GM12891 (cell line): ENCODE measurements around the gene TNFRSF4.

ENCODE experiments used
- DNase-seq: peaks from one replicate; pipeline ENCODE4 v3.0.0; 2011; ENCODE audit warnings: low spot score; ENCODE audit not compliant: insufficient read length
- FAIRE-seq: peaks from 2 replicates; lab custom pipeline; 2011; peaks lifted over from hg19 to GRCh38; lab: Jason Lieb, UNC
- PAX5 ChIP-seq: IDR thresholded peaks from 2 replicates; pipeline ENCODE4 v1.6.1; 2011; ENCODE audit warnings: low read length, moderate library complexity, mild to moderate bottlenecking; ENCODE audit not compliant: insufficient read depth, severe bottlenecking
- POLR2A ChIP-seq: IDR thresholded peaks from 2 replicates; pipeline ENCODE4 v1.6.1; 2011; ENCODE audit warnings: low read depth, low read length, control low read depth
- POLR2AphosphoS5 ChIP-seq: IDR thresholded peaks from 2 replicates; pipeline ENCODE4 v1.6.1; 2011; ENCODE audit warnings: low read depth, low read length, control low read depth
- POU2F2 ChIP-seq: IDR thresholded peaks from 2 replicates; pipeline ENCODE4 v1.6.1; 2011; ENCODE audit warnings: low read depth, mild to moderate bottlenecking, control low read depth, low read length, moderate library complexity
- SPI1 ChIP-seq: IDR thresholded peaks from 2 replicates; pipeline ENCODE4 v1.6.1; 2011; ENCODE audit warnings: low read depth, low read length, control low read depth
- TAF1 ChIP-seq: IDR thresholded peaks from 2 replicates; pipeline ENCODE4 v1.6.1; 2011; ENCODE audit warnings: low read depth, low read length, control low read depth

TNFRSF4 gene

GRCh38 chr1:1173793-1174415, 40.0 kb downstream of the TNFRSF4 start, which contains the start of gene TTLL10:
Gene TTLL10 (plus strand): TSS chr1:1173880. CDS start chr1:1179216, 5,336 bp downstream.
- FAIRE-seq (no peak), DNase-seq (no peak)
- TF ChIP-seq POLR2A (no peak), POU2F2 (no peak), TAF1 (no peak), POLR2AphosphoS5 (no peak), PAX5 (no peak), SPI1 (no peak)

GRCh38 chr1:1173061-1173792, 40.7 kb downstream of the TNFRSF4 start:
- DNase-seq (no peak), FAIRE-seq (no peak)
- TF ChIP-seq POLR2AphosphoS5 (no peak), TAF1 (no peak), PAX5 (no peak), POLR2A (no peak), POU2F2 (no peak), SPI1 (no peak)

- no peak for DNase-seq
- FAIRE-seq, result no peak
- no peak for TF ChIP-seq POLR2A
These were observed 42.2 kb downstream of the TNFRSF4 start for GRCh38 chr1:1171546-1172340.

GRCh38 chr1:1171161-1171545, 42.8 kb downstream of the TNFRSF4 start:
- DNase-seq (no peak), FAIRE-seq (no peak)

GRCh38 chr1:1170215-1171091, 43.5 kb downstream of the TNFRSF4 start:
- TF ChIP-seq TAF1 (no peak), PAX5 (no peak)
- FAIRE-seq, result no peak
- DNase-seq, result no peak

More at GRCh38 chr1:1171161-1171545, 42.8 kb downstream of the TNFRSF4 start:
- TF ChIP-seq TAF1, result no peak

- DNase-seq, result no peak
- FAIRE-seq, result no peak
- no peak for TF ChIP-seq PAX5
- TF ChIP-seq POU2F2, result no peak
- no peak for TF ChIP-seq TAF1
- TF ChIP-seq POLR2A, result no peak
- no peak for TF ChIP-seq POLR2AphosphoS5
- no peak for TF ChIP-seq SPI1
These were observed 44.3 kb downstream of the TNFRSF4 start for GRCh38 chr1:1169429-1170214.

GRCh38 chr1:1168451-1169411, 45.2 kb downstream of the TNFRSF4 start:
- DNase-seq (no peak), FAIRE-seq (no peak)
- TF ChIP-seq POLR2A, result no peak
- TF ChIP-seq SPI1, result no peak
- no peak for TF ChIP-seq PAX5
- no peak for TF ChIP-seq POLR2AphosphoS5
- no peak for TF ChIP-seq POU2F2
- no peak for TF ChIP-seq TAF1

- FAIRE-seq (no peak), DNase-seq (no peak)
- TF ChIP-seq POU2F2 (no peak), SPI1 (no peak), PAX5 (no peak), TAF1 (no peak), POLR2AphosphoS5 (no peak), POLR2A (no peak)
These were observed 46.0 kb downstream of the TNFRSF4 start for GRCh38 chr1:1167841-1168450.
